HepG2 (cell line): ENCODE results near the gene NUP85. TPM values are rescaled to one million over a fixed set of nuclear protein-coding genes. Genes with fewer than 3 reads are reported as not detected.

Experiments used
- GTF2F1 ChIP-seq: fragments of 150-350 bp; IDR thresholded peaks from 2 replicates; pipeline ENCODE4 v1.6.1; 2014; ENCODE audit warnings: low read length
- IRX3 ChIP-seq: sonication (generic); formaldehyde crosslinking; IDR thresholded peaks from 2 replicates; pipeline ENCODE4 v1.8.1; 2023; ENCODE audit warnings: mild to moderate bottlenecking, low read depth, missing genetic modification reagents, borderline replicate concordance
- NFE2 ChIP-seq: sonication (generic); formaldehyde crosslinking; IDR thresholded peaks from 2 replicates; pipeline ENCODE4 v1.4.0; 2020; ENCODE audit warnings: missing genetic modification reagents
- NFYB ChIP-seq: sonication (generic); formaldehyde crosslinking; IDR thresholded peaks from 2 replicates; pipeline ENCODE4 v1.4.0; 2020; ENCODE audit warnings: missing genetic modification reagents
- PHF21A ChIP-seq: sonication (generic); formaldehyde crosslinking; IDR thresholded peaks from 2 replicates; pipeline ENCODE4 v1.5.0; 2020; ENCODE audit warnings: mild to moderate bottlenecking, missing genetic modification reagents
- PRMT3 ChIP-seq: sonication (generic); formaldehyde crosslinking; IDR thresholded peaks from 2 replicates; pipeline ENCODE4 v1.8.1; 2022; ENCODE audit warnings: low read depth, mild to moderate bottlenecking, moderate library complexity, missing genetic modification reagents, borderline replicate concordance
- RARA ChIP-seq: IDR thresholded peaks from 2 replicates; pipeline ENCODE4 v1.6.1; 2016; ENCODE audit warnings: missing genetic modification reagents, missing compliant biosample characterization
- ZNF484 ChIP-seq: sonication (generic); formaldehyde crosslinking; IDR thresholded peaks from 2 replicates; pipeline ENCODE4 v1.5.1; 2020; ENCODE audit warnings: mild to moderate bottlenecking, low read depth, missing genetic modification reagents, borderline replicate concordance
- ZNF598 ChIP-seq: sonication (generic); formaldehyde crosslinking; IDR thresholded peaks from 2 replicates; pipeline ENCODE4 v1.5.1; 2020; ENCODE audit warnings: mild to moderate bottlenecking, missing genetic modification reagents, borderline replicate concordance
- polyA plus RNA-seq, 8 experiments: library from polyadenylated mRNA; depleted of rRNA in 3 of 8; stranded (reverse) in 7 of 8; unstranded in 1 of 8; fragments of >200 nt; fragmentation: Illumina TruSeq in 4 of 8; extraction: Trizol in 4 of 8; gene quantifications; 2 replicates each; pipeline versions ENCODE4 v1.2.1 to v1.2.3, GENCODE V29; 2011 to 2016; ENCODE audit warnings: low read depth in 4 of 8, missing spikeins in 1 of 8, mixed read lengths in 1 of 8; ENCODE audit not compliant: insufficient read depth in 1 of 8
- total RNA-seq, 5 experiments: library from RNA; depleted of rRNA; stranded (reverse); fragments of >200 nt; fragmentation: Illumina TruSeq; extraction: Trizol; gene quantifications; 2 replicates each; pipeline ENCODE4 v1.2.3, GENCODE V29; 2016; ENCODE audit warnings: low read depth in 1 of 5
- TF ChIP-seq, protein P1 (sequence below): sonication (generic); formaldehyde crosslinking; IDR thresholded peaks from 2 replicates; pipeline ENCODE4 v1.5.1; 2020; ENCODE audit warnings: mild to moderate bottlenecking, moderate library complexity, missing genetic modification reagents
- TF ChIP-seq, protein P2 (sequence below): sonication (generic); formaldehyde crosslinking; IDR thresholded peaks from 2 replicates; pipeline ENCODE4 v1.4.0; 2020; ENCODE audit warnings: mild to moderate bottlenecking, missing genetic modification reagents
- TF ChIP-seq, protein P3 (sequence below): sonication (generic); formaldehyde crosslinking; IDR thresholded peaks from 2 replicates; pipeline ENCODE4 v1.4.0; 2020; ENCODE audit warnings: missing genetic modification reagents, mild to moderate bottlenecking, borderline replicate concordance
- TF ChIP-seq, protein P4 (sequence below): sonication (generic); formaldehyde crosslinking; IDR thresholded peaks from 2 replicates; pipeline ENCODE4 v1.9.0; 2021; ENCODE audit warnings: mild to moderate bottlenecking, missing genetic modification reagents

The NUP85 gene
- total and polyA plus RNA-seq, 2 of the 13 experiments (the other 11 are each of a cell fraction or from before 2014, with no cell fraction given), result 89.1 to 124 TPM

DNA sequence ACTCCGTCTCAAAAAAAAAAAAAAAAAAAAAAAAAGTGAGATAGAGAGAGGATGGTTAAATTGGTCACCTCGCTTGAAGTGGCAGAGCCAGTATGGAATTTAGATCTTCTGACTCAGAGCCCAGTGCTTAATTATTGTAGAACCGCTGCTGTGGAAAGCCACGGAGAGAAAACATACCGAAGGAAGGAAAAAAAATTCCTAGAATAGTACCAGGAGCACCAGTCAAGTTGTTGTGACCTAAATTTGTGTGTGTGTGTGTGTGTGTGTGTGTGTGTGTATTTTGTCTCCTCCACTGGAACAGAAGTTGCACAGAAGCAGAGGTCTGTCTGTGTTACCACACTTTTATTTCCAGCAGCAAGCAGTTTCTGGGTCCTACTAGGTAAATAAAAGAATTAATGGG lies 10.6 kb upstream of the NUP85 start (continued):
- no peak for TF ChIP-seq NFE2 (CRISPR knock-in tag)
- no peak for TF ChIP-seq RARA (CRISPR knock-in tag)
- TF ChIP-seq PHF21A (CRISPR knock-in tag), result no peak
- TF ChIP-seq, protein P1, sequence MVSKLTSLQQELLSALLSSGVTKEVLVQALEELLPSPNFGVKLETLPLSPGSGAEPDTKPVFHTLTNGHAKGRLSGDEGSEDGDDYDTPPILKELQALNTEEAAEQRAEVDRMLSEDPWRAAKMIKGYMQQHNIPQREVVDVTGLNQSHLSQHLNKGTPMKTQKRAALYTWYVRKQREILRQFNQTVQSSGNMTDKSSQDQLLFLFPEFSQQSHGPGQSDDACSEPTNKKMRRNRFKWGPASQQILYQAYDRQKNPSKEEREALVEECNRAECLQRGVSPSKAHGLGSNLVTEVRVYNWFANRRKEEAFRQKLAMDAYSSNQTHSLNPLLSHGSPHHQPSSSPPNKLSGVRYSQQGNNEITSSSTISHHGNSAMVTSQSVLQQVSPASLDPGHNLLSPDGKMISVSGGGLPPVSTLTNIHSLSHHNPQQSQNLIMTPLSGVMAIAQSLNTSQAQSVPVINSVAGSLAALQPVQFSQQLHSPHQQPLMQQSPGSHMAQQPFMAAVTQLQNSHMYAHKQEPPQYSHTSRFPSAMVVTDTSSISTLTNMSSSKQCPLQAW (CRISPR knock-in tag), result no peak
- no peak for TF ChIP-seq PRMT3 (CRISPR knock-in tag)
- TF ChIP-seq ZNF598 (CRISPR knock-in tag), result no peak
- TF ChIP-seq, protein P2, sequence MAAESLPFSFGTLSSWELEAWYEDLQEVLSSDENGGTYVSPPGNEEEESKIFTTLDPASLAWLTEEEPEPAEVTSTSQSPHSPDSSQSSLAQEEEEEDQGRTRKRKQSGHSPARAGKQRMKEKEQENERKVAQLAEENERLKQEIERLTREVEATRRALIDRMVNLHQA (CRISPR knock-in tag), result no peak
- TF ChIP-seq, protein P3, sequence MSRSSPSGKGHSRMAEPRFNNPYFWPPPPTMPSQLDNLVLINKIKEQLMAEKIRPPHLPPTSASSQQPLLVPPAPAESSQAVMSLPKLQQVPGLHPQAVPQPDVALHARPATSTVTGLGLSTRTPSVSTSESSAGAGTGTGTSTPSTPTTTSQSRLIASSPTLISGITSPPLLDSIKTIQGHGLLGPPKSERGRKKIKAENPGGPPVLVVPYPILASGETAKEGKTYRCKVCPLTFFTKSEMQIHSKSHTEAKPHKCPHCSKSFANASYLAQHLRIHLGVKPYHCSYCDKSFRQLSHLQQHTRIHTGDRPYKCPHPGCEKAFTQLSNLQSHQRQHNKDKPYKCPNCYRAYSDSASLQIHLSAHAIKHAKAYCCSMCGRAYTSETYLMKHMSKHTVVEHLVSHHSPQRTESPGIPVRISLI (CRISPR knock-in tag), result peak; percentile 61; the same call in 1 of the 2 replicates
- TF ChIP-seq, protein P4, sequence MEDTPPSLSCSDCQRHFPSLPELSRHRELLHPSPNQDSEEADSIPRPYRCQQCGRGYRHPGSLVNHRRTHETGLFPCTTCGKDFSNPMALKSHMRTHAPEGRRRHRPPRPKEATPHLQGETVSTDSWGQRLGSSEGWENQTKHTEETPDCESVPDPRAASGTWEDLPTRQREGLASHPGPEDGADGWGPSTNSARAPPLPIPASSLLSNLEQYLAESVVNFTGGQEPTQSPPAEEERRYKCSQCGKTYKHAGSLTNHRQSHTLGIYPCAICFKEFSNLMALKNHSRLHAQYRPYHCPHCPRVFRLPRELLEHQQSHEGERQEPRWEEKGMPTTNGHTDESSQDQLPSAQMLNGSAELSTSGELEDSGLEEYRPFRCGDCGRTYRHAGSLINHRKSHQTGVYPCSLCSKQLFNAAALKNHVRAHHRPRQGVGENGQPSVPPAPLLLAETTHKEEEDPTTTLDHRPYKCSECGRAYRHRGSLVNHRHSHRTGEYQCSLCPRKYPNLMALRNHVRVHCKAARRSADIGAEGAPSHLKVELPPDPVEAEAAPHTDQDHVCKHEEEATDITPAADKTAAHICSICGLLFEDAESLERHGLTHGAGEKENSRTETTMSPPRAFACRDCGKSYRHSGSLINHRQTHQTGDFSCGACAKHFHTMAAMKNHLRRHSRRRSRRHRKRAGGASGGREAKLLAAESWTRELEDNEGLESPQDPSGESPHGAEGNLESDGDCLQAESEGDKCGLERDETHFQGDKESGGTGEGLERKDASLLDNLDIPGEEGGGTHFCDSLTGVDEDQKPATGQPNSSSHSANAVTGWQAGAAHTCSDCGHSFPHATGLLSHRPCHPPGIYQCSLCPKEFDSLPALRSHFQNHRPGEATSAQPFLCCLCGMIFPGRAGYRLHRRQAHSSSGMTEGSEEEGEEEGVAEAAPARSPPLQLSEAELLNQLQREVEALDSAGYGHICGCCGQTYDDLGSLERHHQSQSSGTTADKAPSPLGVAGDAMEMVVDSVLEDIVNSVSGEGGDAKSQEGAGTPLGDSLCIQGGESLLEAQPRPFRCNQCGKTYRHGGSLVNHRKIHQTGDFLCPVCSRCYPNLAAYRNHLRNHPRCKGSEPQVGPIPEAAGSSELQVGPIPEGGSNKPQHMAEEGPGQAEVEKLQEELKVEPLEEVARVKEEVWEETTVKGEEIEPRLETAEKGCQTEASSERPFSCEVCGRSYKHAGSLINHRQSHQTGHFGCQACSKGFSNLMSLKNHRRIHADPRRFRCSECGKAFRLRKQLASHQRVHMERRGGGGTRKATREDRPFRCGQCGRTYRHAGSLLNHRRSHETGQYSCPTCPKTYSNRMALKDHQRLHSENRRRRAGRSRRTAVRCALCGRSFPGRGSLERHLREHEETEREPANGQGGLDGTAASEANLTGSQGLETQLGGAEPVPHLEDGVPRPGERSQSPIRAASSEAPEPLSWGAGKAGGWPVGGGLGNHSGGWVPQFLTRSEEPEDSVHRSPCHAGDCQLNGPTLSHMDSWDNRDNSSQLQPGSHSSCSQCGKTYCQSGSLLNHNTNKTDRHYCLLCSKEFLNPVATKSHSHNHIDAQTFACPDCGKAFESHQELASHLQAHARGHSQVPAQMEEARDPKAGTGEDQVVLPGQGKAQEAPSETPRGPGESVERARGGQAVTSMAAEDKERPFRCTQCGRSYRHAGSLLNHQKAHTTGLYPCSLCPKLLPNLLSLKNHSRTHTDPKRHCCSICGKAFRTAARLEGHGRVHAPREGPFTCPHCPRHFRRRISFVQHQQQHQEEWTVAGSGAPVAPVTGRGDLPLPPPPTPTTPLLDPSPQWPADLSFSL, result peak; percentile 83
- no peak for TF ChIP-seq GTF2F1
- TF ChIP-seq NFYB, result no peak
- no peak for TF ChIP-seq IRX3 (CRISPR knock-in tag)
- TF ChIP-seq ZNF484 (CRISPR knock-in tag), result no peak
